A673 (cell line): ENCODE results near the gene DHRS3. TPM values are rescaled to one million over a fixed set of nuclear protein-coding genes. Genes with fewer than 3 reads are reported as not detected.

ENCODE experiments used
- BruUV-seq: library from RNA; stranded (reverse); fragments of 400-500 nt; replicated peaks from 2 replicates; lab custom pipeline; 2021; lab: Mats Ljungman, UMichigan
- CTCF ChIA-PET: fragments of 300-600 bp; sonication (Branson Sonifier 250); formaldehyde crosslinking; loops from one replicate; lab custom pipeline; 2022; ENCODE audit warnings: antibody characterized with exemption; lab: Charles Lee
- POLR2A ChIA-PET: fragments of 300-600 bp; sonication (Branson Sonifier 250); formaldehyde crosslinking; loops from one replicate; lab custom pipeline; 2022; ENCODE audit warnings: antibody characterized with exemption; ENCODE audit not compliant: low non-redundant PET; lab: Charles Lee
- DNase-seq: peaks from one replicate; pipeline ENCODE4 v3.0.0-alpha.2; 2015; ENCODE audit warnings: low spot score
- H3K27ac ChIP-seq: fragments of 200-600 bp; sonication (generic); 2 replicates; pipeline ENCODE4 v1.5.1; 2016; ENCODE audit warnings: mixed run types, low read depth, mild to moderate bottlenecking, mixed read lengths, antibody characterized with exemption, low read length; ENCODE audit not compliant: poor library complexity, severe bottlenecking
- H3K27me3 ChIP-seq: fragments of 200-600 bp; sonication (generic); replicated peaks from 2 replicates; pipeline ENCODE4 v1.6.1; 2017; ENCODE audit warnings: mixed run types, low read depth, mild to moderate bottlenecking, mixed read lengths, antibody characterized with exemption, low read length; ENCODE audit not compliant: insufficient read depth, poor library complexity
- H3K36me3 ChIP-seq: fragments of 200-600 bp; sonication (generic); 2 replicates; pipeline ENCODE4 v1.6.1; 2016; ENCODE audit warnings: mixed run types, mild to moderate bottlenecking, mixed read lengths, antibody characterized with exemption, low read length; ENCODE audit not compliant: insufficient read depth, poor library complexity, severe bottlenecking
- H3K4me1 ChIP-seq: fragments of 200-600 bp; sonication (generic); 2 replicates; pipeline ENCODE4 v1.6.1; 2017; ENCODE audit warnings: mixed run types, mild to moderate bottlenecking, mixed read lengths, antibody characterized with exemption, low read length; ENCODE audit not compliant: insufficient read depth, poor library complexity, severe bottlenecking
- H3K4me3 ChIP-seq: fragments of 200-600 bp; sonication (generic); 2 replicates; pipeline ENCODE4 v1.5.1; 2016; ENCODE audit warnings: low read depth, mixed run types, mild to moderate bottlenecking, mixed read lengths, low read length; ENCODE audit not compliant: poor library complexity, severe bottlenecking
- H3K9me3 ChIP-seq: fragments of 200-600 bp; sonication (generic); 2 replicates; pipeline ENCODE4 v1.6.1; 2016; ENCODE audit warnings: mixed run types, low read depth, mild to moderate bottlenecking, mixed read lengths, antibody characterized with exemption, low read length; ENCODE audit not compliant: poor library complexity, severe bottlenecking
- EZH2 ChIP-seq: fragments of 200-600 bp; sonication (generic); IDR thresholded peaks from 2 replicates; pipeline ENCODE4 v1.6.1; 2017; ENCODE audit warnings: borderline replicate concordance, low read depth, mild to moderate bottlenecking, mixed read lengths, antibody characterized with exemption, low read length; ENCODE audit not compliant: poor library complexity, severe bottlenecking
- intact Hi-C: fragments of 100-400 bp; cut with micrococcal nuclease; formaldehyde crosslinking; loops from one replicate; pipeline ENCODE4 v1.10.0; 2022; ENCODE audit not compliant: unreplicated experiment
- total RNA-seq: library from RNA; stranded (reverse); gene quantifications from 2 replicates; pipeline ENCODE4 v1.2.3, GENCODE V29; 2021
- TF ChIP-seq, protein P1 (sequence below): fragments of 300-800, 200-600 bp; sonication (generic); conservative IDR thresholded peaks from 2 replicates; pipeline ENCODE4 v1.5.1; 2017; ENCODE audit warnings: low read depth, mild to moderate bottlenecking, antibody characterized with exemption, low read length, moderate library complexity, mixed read lengths

Gene DHRS3
- total RNA-seq, 1 experiment from 2014 or later: 2.4 TPM

DNA sequence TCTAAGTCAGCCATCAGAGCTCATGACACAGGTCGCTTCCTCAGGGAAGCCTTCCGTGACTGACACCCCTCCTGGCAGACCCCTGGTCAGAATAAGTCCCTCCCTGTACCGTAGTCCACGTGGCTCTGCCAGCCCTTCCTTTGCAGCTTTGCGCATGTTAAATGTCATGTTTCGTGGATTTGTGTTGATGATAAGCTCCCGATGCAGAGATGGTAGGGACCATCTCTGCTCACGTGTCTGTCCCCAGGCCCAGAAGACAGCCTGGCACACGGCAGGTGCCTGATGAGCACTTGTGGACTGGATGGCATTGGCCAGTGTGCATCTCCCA, 75.9 kb downstream of the DHRS3 start:
- POLR2A ChIA-PET: interaction anchor here (0.9 kb wide), 1 partner anchor 71 kb away, joined by 4 read pairs; no protein-coding TSS in a partner anchor

DNA sequence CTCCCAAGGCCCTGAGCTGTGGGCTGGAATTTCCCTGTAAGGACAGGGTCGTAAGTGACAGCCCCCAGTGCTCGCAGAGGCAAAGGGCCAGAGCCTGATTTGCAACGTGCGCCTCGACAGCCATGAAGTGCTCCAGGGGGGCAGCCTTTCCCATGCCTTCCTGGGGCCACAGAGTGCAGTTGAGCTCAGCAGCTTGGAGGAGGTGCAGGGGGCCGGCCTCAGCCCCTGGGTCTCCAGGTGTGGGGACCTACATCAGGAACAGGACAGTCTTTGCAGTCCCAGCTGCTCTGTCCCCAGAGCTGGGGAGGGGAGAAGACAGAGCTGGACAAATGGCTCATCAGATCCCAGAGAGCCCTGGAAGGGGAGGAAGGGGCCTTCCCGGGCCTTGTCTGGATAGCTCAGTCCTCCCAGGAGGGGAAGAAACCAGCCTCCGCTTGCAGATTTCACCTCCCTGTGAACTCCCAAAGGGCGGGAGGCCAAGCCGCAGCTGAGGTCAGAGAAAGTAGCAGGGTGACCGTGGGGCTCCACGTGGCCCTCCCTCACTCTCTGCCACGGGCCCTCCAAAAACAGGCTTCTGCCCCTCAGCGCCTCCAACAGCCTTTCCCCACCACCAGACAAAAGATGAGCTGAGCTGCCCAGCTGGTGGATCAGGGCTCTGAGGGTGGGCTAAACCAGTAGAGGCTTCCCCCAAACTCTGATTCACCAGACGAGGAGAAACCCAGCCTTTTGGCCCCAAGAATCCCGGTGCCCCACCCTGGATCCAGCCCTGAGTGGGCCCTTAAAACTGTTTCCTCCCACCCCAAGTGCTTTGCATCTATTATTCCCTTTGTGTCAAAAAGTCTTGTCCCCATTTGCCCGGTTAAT, 76.5 kb downstream of the DHRS3 start:
- intact Hi-C loops: no loop called here
- CTCF ChIA-PET: no interaction called here
- Histone ChIP-seq H3K4me1 (no peaks in the 10 kb centered on the region), H3K27ac (no peak overlapping the region), H3K4me3 (no peak overlapping the region), H3K36me3 (no peaks in the 10 kb centered on the region), H3K27me3 (no peaks in the 10 kb centered on the region), H3K9me3 (no peaks in the 10 kb centered on the region)
- TF ChIP-seq, protein P1, sequence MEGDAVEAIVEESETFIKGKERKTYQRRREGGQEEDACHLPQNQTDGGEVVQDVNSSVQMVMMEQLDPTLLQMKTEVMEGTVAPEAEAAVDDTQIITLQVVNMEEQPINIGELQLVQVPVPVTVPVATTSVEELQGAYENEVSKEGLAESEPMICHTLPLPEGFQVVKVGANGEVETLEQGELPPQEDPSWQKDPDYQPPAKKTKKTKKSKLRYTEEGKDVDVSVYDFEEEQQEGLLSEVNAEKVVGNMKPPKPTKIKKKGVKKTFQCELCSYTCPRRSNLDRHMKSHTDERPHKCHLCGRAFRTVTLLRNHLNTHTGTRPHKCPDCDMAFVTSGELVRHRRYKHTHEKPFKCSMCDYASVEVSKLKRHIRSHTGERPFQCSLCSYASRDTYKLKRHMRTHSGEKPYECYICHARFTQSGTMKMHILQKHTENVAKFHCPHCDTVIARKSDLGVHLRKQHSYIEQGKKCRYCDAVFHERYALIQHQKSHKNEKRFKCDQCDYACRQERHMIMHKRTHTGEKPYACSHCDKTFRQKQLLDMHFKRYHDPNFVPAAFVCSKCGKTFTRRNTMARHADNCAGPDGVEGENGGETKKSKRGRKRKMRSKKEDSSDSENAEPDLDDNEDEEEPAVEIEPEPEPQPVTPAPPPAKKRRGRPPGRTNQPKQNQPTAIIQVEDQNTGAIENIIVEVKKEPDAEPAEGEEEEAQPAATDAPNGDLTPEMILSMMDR: no peak
- no peak for TF ChIP-seq EZH2
- BruUV-seq: no TSS peak
- POLR2A ChIA-PET: no interaction called here
- DNase-seq: no peak

More for the DNA sequence above, 75.9 kb downstream of the DHRS3 start:
- Histone ChIP-seq H3K36me3 (no peaks in the 10 kb centered on the region), H3K27me3 (no peaks in the 10 kb centered on the region), H3K4me1 (no peaks in the 10 kb centered on the region), H3K27ac (no peak overlapping the region), H3K9me3 (no peaks in the 10 kb centered on the region), H3K4me3 (no peak overlapping the region)
- TF ChIP-seq, protein P1: no peak
- no peak for TF ChIP-seq EZH2
- BruUV-seq: no TSS peak
- CTCF ChIA-PET: no interaction called here
- DNase-seq: no peak
- intact Hi-C loops: no loop called here

DNA sequence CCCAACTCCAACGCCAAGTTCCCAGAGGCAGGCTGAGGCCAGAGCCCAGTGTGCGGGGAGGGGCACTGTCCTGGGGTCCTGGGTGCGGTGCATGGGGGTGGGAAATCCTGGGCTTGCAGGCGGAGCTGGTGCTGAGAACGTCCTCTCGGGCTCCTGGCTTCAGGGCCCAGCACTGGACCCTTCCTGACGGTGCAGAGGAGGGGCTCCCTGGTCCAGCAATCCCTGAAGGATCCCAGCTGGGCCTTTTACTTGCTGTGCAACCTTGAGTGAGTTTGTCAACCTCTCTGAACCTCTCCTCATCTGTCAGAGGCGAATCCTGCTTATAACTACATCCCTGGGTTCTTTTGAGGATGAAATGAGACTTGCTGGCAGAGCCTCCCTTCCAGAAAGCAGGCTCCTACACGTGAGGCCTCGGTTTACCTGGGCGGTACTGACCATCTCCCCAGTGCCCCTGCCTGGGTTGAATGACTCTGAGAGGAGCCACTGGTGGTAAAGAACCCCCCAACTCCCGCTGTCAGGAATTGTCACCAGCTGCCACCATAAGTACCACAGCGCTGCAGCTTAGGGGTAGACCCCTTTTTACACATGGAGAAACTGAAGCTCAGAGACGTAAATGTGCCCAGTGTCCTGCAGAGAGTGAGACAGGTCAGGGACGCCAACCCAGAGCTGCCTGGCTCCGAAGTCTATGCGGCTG, 77.3 kb downstream of the DHRS3 start:
- H3K9me3 ChIP-seq: no peaks in the 10 kb centered on the region
- intact Hi-C loops: no loop called here
- no peak for TF ChIP-seq EZH2
- TF ChIP-seq, protein P1: no peak
- H3K27me3 ChIP-seq: no peaks in the 10 kb centered on the region
- DNase-seq: no peak
- POLR2A ChIA-PET: no interaction called here
- CTCF ChIA-PET: no interaction called here
- BruUV-seq: no TSS peak
- no peak overlapping the region for H3K27ac ChIP-seq
- no peaks in the 10 kb centered on the region for H3K4me1 ChIP-seq
- H3K36me3 ChIP-seq: no peaks in the 10 kb centered on the region
- H3K4me3 ChIP-seq: no peak overlapping the region
